Cardiac muscle cell (in vitro differentiated cells and primary cell): ENCODE results near the gene NETO1. TPM values are rescaled to one million over a fixed set of nuclear protein-coding genes. Genes with fewer than 3 reads are reported as not detected.

Experiments
- DNase-seq, 2 donors: peaks; one replicate each; pipeline versions ENCODE4 v3.0.0 to v3.0.0-alpha.2; 2010 to 2017; ENCODE audit warnings: low read depth in 1 of 2, low spot score in 1 of 2
- H3K27ac ChIP-seq: fragments of 200-600 bp; sonication (generic); 2 replicates; pipeline ENCODE4 v1.5.1; 2016
- H3K27me3 ChIP-seq: fragments of 200-600 bp; sonication (generic); 2 replicates; pipeline ENCODE4 v1.6.0; 2016; ENCODE audit warnings: control low read depth
- H3K36me3 ChIP-seq: fragments of 200-600 bp; sonication (generic); 2 replicates; pipeline ENCODE4 v1.5.1; 2016; ENCODE audit warnings: control low read depth
- H3K4me1 ChIP-seq: fragments of 200-600 bp; sonication (generic); 2 replicates; pipeline ENCODE4 v1.8.1; 2017; ENCODE audit warnings: low read depth, mild to moderate bottlenecking, mixed run types
- H3K4me3 ChIP-seq: fragments of 200-600 bp; sonication (generic); 2 replicates; pipeline ENCODE4 v1.5.1; 2016; ENCODE audit warnings: mild to moderate bottlenecking
- H3K9me3 ChIP-seq: fragments of 200-600 bp; sonication (generic); 2 replicates; pipeline ENCODE4 v1.5.1; 2017; ENCODE audit warnings: low read depth, mild to moderate bottlenecking, control low read depth
- CTCF ChIP-seq: IDR thresholded peaks from 2 replicates; pipeline ENCODE4 v1.5.1; 2012; ENCODE audit warnings: low read depth, mild to moderate bottlenecking, low read length
- polyA plus RNA-seq: library from polyadenylated mRNA; unstranded; fragments of >200 nt; fragmentation: Nextera tagmentation; extraction: Ambion mirVana; gene quantifications from 2 replicates; pipeline ENCODE4 v1.2.1, GENCODE V29; 2016
- total RNA-seq: library from RNA; depleted of rRNA; stranded (reverse); fragments of >200 nt; gene quantifications from 2 replicates; pipeline ENCODE4 v1.2.3, GENCODE V29; 2016

The NETO1 gene
- total and polyA plus RNA-seq, 2 experiments from 2014 or later = 2.8 to 3.6 TPM

DNA sequence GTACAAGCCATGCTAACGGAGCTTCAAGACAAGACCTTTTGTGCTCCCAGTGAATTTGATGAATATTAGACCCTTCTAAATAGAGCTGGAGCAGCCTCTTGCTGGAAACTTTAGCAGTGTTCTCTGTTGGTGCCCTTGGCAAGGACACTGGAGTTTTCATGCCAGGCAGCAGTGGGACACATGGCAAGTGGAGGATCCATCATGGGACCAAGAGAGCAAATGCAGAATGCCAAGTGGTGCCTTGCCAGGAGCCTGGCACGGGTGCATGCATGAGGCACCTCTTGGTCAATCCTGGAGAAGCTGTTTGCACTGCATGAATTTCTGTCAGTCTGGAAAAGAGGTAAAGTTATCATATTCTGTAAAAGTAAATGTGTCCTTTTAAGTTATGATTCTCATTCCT, 59.1 kb downstream of the NETO1 start:
- H3K36me3 ChIP-seq = no peaks in the 10 kb centered on the region
- no peak for TF ChIP-seq CTCF

GRCh38 chr18:72799106-72799505, 68.7 kb downstream of the NETO1 start:
- Histone ChIP-seq H3K36me3 (no peaks in the 10 kb centered on the region), H3K27ac (no peak overlapping the region), H3K4me1 (no peaks in the 10 kb centered on the region), H3K4me3 (no peak overlapping the region), H3K9me3 (no peaks in the 10 kb centered on the region), H3K27me3 (no peaks in the 10 kb centered on the region)
- no peak for TF ChIP-seq CTCF
- no peak for DNase-seq

More for the DNA sequence above, 59.1 kb downstream of the NETO1 start:
- peaks cover 18% of the 10 kb centered on the region for H3K4me1 ChIP-seq
- no peak for DNase-seq
- no peak overlapping the region for H3K4me3 ChIP-seq
- no peak overlapping the region for H3K27ac ChIP-seq
- no peaks in the 10 kb centered on the region for H3K9me3 ChIP-seq
- no peaks in the 10 kb centered on the region for H3K27me3 ChIP-seq

DNA sequence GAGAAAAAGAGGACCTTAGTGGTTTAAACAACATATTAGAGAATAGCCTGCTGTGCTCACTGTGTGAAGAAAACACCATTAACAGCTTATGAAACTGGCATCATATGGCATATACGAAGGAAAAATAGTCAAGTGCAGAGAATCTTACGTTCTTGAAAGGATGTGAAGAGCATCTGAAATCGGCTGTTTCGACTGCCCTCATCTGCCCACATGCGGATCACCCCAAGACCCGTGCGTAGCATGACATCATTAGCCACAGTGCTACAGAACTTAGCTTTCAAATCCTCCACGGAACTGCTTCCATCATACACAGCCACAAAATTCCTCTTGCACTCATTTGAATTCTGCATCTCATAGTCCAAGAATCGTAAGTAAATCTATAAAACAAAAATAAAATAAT, 84.3 kb downstream of the NETO1 start:
- no peak for TF ChIP-seq CTCF
- no peaks in the 10 kb centered on the region for H3K9me3 ChIP-seq
- DNase-seq = no peak
- no peak overlapping the region for H3K4me3 ChIP-seq
- no peaks in the 10 kb centered on the region for H3K4me1 ChIP-seq
- no peak overlapping the region for H3K27ac ChIP-seq
- no peaks in the 10 kb centered on the region for H3K27me3 ChIP-seq
- H3K36me3 ChIP-seq = no peaks in the 10 kb centered on the region

DNA sequence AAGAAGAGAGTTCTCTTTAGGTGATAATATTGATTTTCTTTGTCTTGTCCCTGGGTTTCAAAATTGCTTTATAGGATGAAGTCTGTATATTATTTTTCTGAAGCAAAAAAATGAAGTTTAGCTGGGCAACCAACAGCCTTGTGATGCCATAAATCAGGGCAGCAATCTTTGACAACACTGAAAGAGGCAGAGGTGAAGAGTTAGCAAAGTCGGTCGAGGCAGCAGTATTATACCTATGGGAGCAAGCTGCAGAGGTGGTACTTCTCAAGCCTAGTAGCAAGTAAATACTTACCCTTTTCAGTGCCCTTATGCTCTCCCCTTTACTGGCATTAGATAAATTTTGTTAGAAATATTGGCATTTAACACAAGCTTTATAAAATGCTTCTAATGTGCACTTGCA, 92.9 kb downstream of the NETO1 start:
- no peaks in the 10 kb centered on the region for H3K4me1 ChIP-seq
- no peak overlapping the region for H3K27ac ChIP-seq
- DNase-seq = no peak
- no peak for TF ChIP-seq CTCF
- H3K27me3 ChIP-seq = no peaks in the 10 kb centered on the region
- H3K4me3 ChIP-seq = no peak overlapping the region
- H3K9me3 ChIP-seq = no peaks in the 10 kb centered on the region
- H3K36me3 ChIP-seq = no peaks in the 10 kb centered on the region

- H3K36me3 ChIP-seq = no peaks in the 10 kb centered on the region
- H3K27ac ChIP-seq = no peak overlapping the region
- H3K4me1 ChIP-seq = no peaks in the 10 kb centered on the region
- TF ChIP-seq CTCF = no peak
- H3K4me3 ChIP-seq = no peak overlapping the region
- no peak for DNase-seq
- H3K27me3 ChIP-seq = no peaks in the 10 kb centered on the region
- no peaks in the 10 kb centered on the region for H3K9me3 ChIP-seq
Measured at GRCh38 chr18:72772916-72773315, 94.9 kb downstream of the NETO1 start.

- Histone ChIP-seq H3K4me1 (no peaks in the 10 kb centered on the region), H3K27me3 (no peaks in the 10 kb centered on the region), H3K36me3 (no peaks in the 10 kb centered on the region), H3K9me3 (no peaks in the 10 kb centered on the region), H3K4me3 (no peak overlapping the region), H3K27ac (no peak overlapping the region)
- TF ChIP-seq CTCF = no peak
- DNase-seq = no peak
Measured at GRCh38 chr18:72768681-72769229, 99.0 kb downstream of the NETO1 start.
